GM12878 (cell line): Measurements from ENCODE around the gene GTPBP1. TPM values are rescaled to one million over a fixed set of nuclear protein-coding genes. Genes with fewer than 3 reads are reported as not detected.

Source experiments
- ATAC-seq: fragments of 200-7000 bp; cut with Tn5 transposase; 3 replicates; pipeline ENCODE4 v1.9.1; 2020; ENCODE audit warnings: mild to moderate bottlenecking, moderate library complexity
- BruUV-seq: library from RNA; stranded (reverse); fragments of 400-500 nt; replicated peaks from 2 replicates; lab custom pipeline; 2021; lab: Mats Ljungman, UMichigan
- CTCF ChIA-PET: fragments of 300-600 bp; sonication (Branson Sonifier 250); formaldehyde crosslinking; extraction: SDS; loops from one replicate; lab custom pipeline; 2021; ENCODE audit warnings: inconsistent platforms; lab: Yijun Ruan, JAX
- POLR2A ChIA-PET: fragments of 350-600 bp; formaldehyde crosslinking; extraction: SDS; loops from one replicate; lab custom pipeline; 2021; ENCODE audit warnings: inconsistent platforms; lab: Charles Lee
- RAD21 ChIA-PET: fragments of 300-600 bp; sonication (Branson Sonifier 250); formaldehyde crosslinking; loops from one replicate; lab custom pipeline; 2023; ENCODE audit warnings: antibody characterized with exemption; ENCODE audit not compliant: unreplicated experiment; lab: Charles Lee
- SMC1A ChIA-PET: fragments of 300-600 bp; sonication (Branson Sonifier 250); formaldehyde crosslinking; loops from one replicate; lab custom pipeline; 2023; ENCODE audit not compliant: unreplicated experiment, uncharacterized antibody; lab: Charles Lee
- DNase-seq: peaks from one replicate; pipeline ENCODE4 v3.0.0-alpha.2; 2011; ENCODE audit warnings: low read depth, low spot score
- FAIRE-seq: peaks from 3 replicates; lab custom pipeline; 2011; peaks lifted over from hg19 to GRCh38; lab: Jason Lieb, UNC
- H2AFZ ChIP-seq: 2 replicates; pipeline ENCODE4 v1.6.0; 2011; ENCODE audit warnings: low read depth, low read length, control low read depth; ENCODE audit not compliant: control insufficient read depth
- H3K27ac ChIP-seq: 2 replicates; pipeline ENCODE4 v1.5.1; 2011; ENCODE audit warnings: control low read depth; ENCODE audit not compliant: control insufficient read depth, insufficient read depth
- H3K27me3 ChIP-seq, 2 experiments: replicated peaks in 1 of 2; 2 replicates each; pipeline versions ENCODE4 v1.6.0 to v1.6.1; 2011; ENCODE audit warnings: low read length in 1 of 2; ENCODE audit not compliant: control insufficient read depth in 2 of 2, insufficient read depth in 2 of 2
- H3K36me3 ChIP-seq, 2 experiments: 2 replicates each; pipeline ENCODE4 v1.5.1; 2011; ENCODE audit warnings: low read length in 1 of 2; ENCODE audit not compliant: control insufficient read depth in 2 of 2, insufficient read depth in 2 of 2
- H3K4me1 ChIP-seq: 2 replicates; pipeline ENCODE4 v1.6.1; 2011; ENCODE audit warnings: mild to moderate bottlenecking, low read length, moderate library complexity, mixed read lengths; ENCODE audit not compliant: control insufficient read depth, insufficient read depth
- H3K4me2 ChIP-seq: 2 replicates; pipeline ENCODE4 v1.6.0; 2011; ENCODE audit warnings: control low read depth; ENCODE audit not compliant: control insufficient read depth, insufficient read depth
- H3K4me3 ChIP-seq: fragments of 200-600 bp; sonication (generic); 2 replicates; pipeline ENCODE4 v1.5.1; 2016
- H3K79me2 ChIP-seq: 2 replicates; pipeline ENCODE4 v1.6.0; 2011; ENCODE audit warnings: low read length; ENCODE audit not compliant: control insufficient read depth, insufficient read depth
- H3K9ac ChIP-seq: 2 replicates; pipeline ENCODE4 v1.8.0; 2011; ENCODE audit warnings: low read length, control low read depth, mixed read lengths; ENCODE audit not compliant: control insufficient read depth, insufficient read depth
- H3K9me3 ChIP-seq: replicated peaks from 3 replicates; pipeline ENCODE4 v1.5.1; 2011; ENCODE audit warnings: mild to moderate bottlenecking, low read length; ENCODE audit not compliant: control insufficient read depth, insufficient read depth
- H4K20me1 ChIP-seq: 2 replicates; pipeline ENCODE4 v1.6.0; 2011; ENCODE audit not compliant: control insufficient read depth, insufficient read depth
- BMI1 ChIP-seq: fragments of 450-650 bp; IDR thresholded peaks from 2 replicates; pipeline ENCODE4 v1.6.1; 2016; ENCODE audit warnings: mild to moderate bottlenecking, moderate library complexity, borderline replicate concordance
- CEBPB ChIP-seq, 2 experiments: fragments of 150-350 bp in 1 of 2; IDR thresholded peaks; 2 replicates each; pipeline ENCODE4 v1.6.1; 2012 to 2014; ENCODE audit warnings: low read depth in 2 of 2, low read length in 2 of 2, borderline replicate concordance in 1 of 2, inconsistent platforms in 1 of 2
- ESRRA ChIP-seq: IDR thresholded peaks from 2 replicates; pipeline ENCODE4 v1.6.1; 2012; ENCODE audit warnings: mild to moderate bottlenecking, low read length, improper control_type of control experiment
- GABPA ChIP-seq: IDR thresholded peaks from 2 replicates; pipeline ENCODE4 v1.6.1; 2014; ENCODE audit warnings: antibody characterized with exemption, low read depth, mild to moderate bottlenecking, inconsistent platforms
- JUND ChIP-seq: IDR thresholded peaks from 2 replicates; pipeline ENCODE4 v1.6.1; 2012; ENCODE audit warnings: low read depth, mild to moderate bottlenecking, low read length, improper control_type of control experiment, moderate library complexity
- RB1 ChIP-seq: fragments of 450-650 bp; formaldehyde crosslinking; IDR thresholded peaks from 2 replicates; pipeline ENCODE4 v1.6.1; 2017; ENCODE audit warnings: mild to moderate bottlenecking, borderline replicate concordance
- ZBED1 ChIP-seq: IDR thresholded peaks from 2 replicates; pipeline ENCODE4 v1.6.1; 2016; ENCODE audit warnings: borderline replicate concordance
- WGBS: methylation state at CpG from one replicate; pipeline ENCODE4 v1.1.6; 2016; ENCODE audit warnings: low lambda C conversion rate; ENCODE audit not compliant: insufficient replicate concordance, insufficient coverage; ENCODE audit errors: missing lambda C conversion rate; 5-methylcytosine and 5-hydroxymethylcytosine counted together
- in situ Hi-C: fragments of 300-500 bp; cut with MboI; formaldehyde crosslinking; loops from 9 replicates; pipeline ENCODE4 v1.14.3; 2018; ENCODE audit warnings: mixed read lengths
- intact Hi-C: fragments of 100-400 bp; cut with micrococcal nuclease; formaldehyde crosslinking; loops from one replicate; pipeline ENCODE4 v1.14.2; 2022; ENCODE audit not compliant: unreplicated experiment
- polyA plus RNA-seq, 11 experiments: library from polyadenylated mRNA; depleted of rRNA in 4 of 11; unstranded in 6 of 11; stranded (reverse) in 5 of 11; fragments of >200 nt; fragmentation: Nextera tagmentation in 4 of 11; fragmentation: Illumina TruSeq in 1 of 11; extraction: Ambion mirVana in 4 of 11; extraction: Trizol in 1 of 11; gene quantifications; 1 replicate in 1 of 11; 2 replicates in 10 of 11; pipeline versions ENCODE4 v1.2.1 to v1.2.3, GENCODE V29; 2011 to 2016; ENCODE audit warnings: inconsistent platforms in 2 of 11, missing spikeins in 2 of 11, low read depth in 1 of 11
- total RNA-seq, 4 experiments: library from RNA; depleted of rRNA in 3 of 4; stranded (reverse); fragments of >200 nt in 3 of 4; fragmentation: Illumina TruSeq in 1 of 4; extraction: Trizol in 1 of 4; gene quantifications; 2 replicates each; pipeline versions ENCODE4 v1.2.1 to v1.2.3, GENCODE V29; 2013 to 2021
- TF ChIP-seq, protein P1 (sequence below): IDR thresholded peaks from 2 replicates; pipeline ENCODE4 v1.6.1; 2012; ENCODE audit warnings: low read depth, low read length, improper control_type of control experiment
- TF ChIP-seq, protein P2 (sequence below): IDR thresholded peaks from 2 replicates; pipeline ENCODE4 v1.6.1; 2012; ENCODE audit warnings: mild to moderate bottlenecking, low read depth, low read length
- TF ChIP-seq, protein P3 (sequence below): fragments of 450-650 bp; IDR thresholded peaks from 2 replicates; pipeline ENCODE4 v1.6.1; 2016; ENCODE audit warnings: mild to moderate bottlenecking

The GTPBP1 gene
- total and polyA plus RNA-seq, 10 of the 15 experiments (the other 5 are each of a cell fraction or from before 2014, with no cell fraction given), result 0.89 to 63.1 (median 34.2) TPM

DNA sequence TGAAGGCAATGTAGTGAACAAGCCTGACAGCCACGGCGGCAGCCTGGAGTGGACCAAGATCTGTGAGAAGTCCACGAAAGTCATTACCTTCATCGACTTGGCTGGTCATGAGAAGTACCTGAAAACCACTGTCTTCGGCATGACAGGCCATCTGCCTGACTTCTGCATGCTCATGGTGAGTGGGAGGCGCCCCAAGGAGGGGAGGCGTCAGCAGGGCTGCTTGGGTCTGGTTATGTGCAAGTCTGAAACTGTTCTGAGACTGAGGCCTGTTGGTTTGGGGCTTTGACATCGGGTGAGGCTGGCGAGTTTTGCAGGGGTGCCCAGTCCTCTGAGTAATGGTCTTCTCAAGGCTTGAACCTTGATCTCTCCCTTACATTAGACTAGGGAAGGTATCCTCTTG lies 11.1 kb downstream of the GTPBP1 start:
- Histone ChIP-seq H3K36me3 (peaks cover 26 to 42% of the 10 kb centered on the region in 2 experiments), H3K4me2 (no peak overlapping the region), H3K27ac (no peak overlapping the region), H3K27me3 (no peaks in the 10 kb centered on the region), H3K4me3 (no peak overlapping the region), H3K79me2 (peaks cover 31% of the 10 kb centered on the region), H4K20me1 (peaks cover 12% of the 10 kb centered on the region), H3K4me1 (no peaks in the 10 kb centered on the region; the same call in 1 of the 2 replicates), H2AFZ (no peak overlapping the region), H3K9me3 (no peaks in the 10 kb centered on the region), H3K9ac (no peak overlapping the region)
- no peak for FAIRE-seq
- ChIA-PET RAD21 (no interaction called here), POLR2A (no interaction called here), CTCF (no interaction called here), SMC1A (no interaction called here)
- no TSS peak for BruUV-seq
- no peak for DNase-seq
- TF ChIP-seq CEBPB (IDR thresholded peaks at IDR 0.05; ENCODE audit: borderline replicate concordance in 1 of 2, low read depth in 2 of 2, low read length in 2 of 2) (no peak), RB1 (no peak), JUND (no peak), ZBED1 (no peak), ESRRA (no peak)
- in situ Hi-C loops (no loop called here), intact Hi-C loops (no loop called here)
- ATAC-seq, result no peak
- 95% methylated on average over 9 of the region's 9 CpGs for WGBS

DNA sequence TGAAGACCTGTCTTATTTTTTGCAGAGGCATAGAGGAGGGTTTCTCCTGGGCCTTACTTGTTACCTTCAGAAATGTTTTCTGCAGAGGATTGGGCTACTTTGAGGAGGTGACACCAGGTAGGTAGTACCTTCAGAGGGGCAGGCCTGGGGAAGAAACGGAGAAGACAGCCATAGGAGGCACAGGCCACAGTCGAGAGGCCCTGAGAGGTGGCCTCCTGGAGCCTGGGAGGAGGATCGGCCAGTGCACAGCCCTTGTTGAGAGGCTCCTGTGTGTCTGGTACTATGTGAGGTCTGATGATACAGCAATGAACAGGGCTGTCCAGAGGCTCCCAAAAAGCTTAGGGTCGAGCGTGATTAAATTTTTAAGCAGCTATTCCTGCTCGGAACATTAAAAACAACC lies 11.5 kb downstream of the GTPBP1 start:
- Histone ChIP-seq H3K4me1 (no peaks in the 10 kb centered on the region; the same call in 1 of the 2 replicates), H3K79me2 (peaks cover 28% of the 10 kb centered on the region), H3K4me3 (no peak overlapping the region), H2AFZ (no peak overlapping the region), H3K9me3 (no peaks in the 10 kb centered on the region), H3K4me2 (no peak overlapping the region), H4K20me1 (peaks cover 12% of the 10 kb centered on the region), H3K27ac (no peak overlapping the region), H3K36me3 (peaks cover 26 to 43% of the 10 kb centered on the region in 2 experiments), H3K9ac (no peak overlapping the region), H3K27me3 (no peaks in the 10 kb centered on the region)
- intact Hi-C loops, result no loop called here
- ATAC-seq (no peak), FAIRE-seq (no peak), DNase-seq (no peak)
- POLR2A ChIA-PET, result no interaction called here
- TF ChIP-seq, protein P1, sequence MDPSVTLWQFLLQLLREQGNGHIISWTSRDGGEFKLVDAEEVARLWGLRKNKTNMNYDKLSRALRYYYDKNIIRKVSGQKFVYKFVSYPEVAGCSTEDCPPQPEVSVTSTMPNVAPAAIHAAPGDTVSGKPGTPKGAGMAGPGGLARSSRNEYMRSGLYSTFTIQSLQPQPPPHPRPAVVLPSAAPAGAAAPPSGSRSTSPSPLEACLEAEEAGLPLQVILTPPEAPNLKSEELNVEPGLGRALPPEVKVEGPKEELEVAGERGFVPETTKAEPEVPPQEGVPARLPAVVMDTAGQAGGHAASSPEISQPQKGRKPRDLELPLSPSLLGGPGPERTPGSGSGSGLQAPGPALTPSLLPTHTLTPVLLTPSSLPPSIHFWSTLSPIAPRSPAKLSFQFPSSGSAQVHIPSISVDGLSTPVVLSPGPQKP, result no peak
- TF ChIP-seq GABPA (no peak), BMI1 (no peak)
- TF ChIP-seq, protein P2, sequence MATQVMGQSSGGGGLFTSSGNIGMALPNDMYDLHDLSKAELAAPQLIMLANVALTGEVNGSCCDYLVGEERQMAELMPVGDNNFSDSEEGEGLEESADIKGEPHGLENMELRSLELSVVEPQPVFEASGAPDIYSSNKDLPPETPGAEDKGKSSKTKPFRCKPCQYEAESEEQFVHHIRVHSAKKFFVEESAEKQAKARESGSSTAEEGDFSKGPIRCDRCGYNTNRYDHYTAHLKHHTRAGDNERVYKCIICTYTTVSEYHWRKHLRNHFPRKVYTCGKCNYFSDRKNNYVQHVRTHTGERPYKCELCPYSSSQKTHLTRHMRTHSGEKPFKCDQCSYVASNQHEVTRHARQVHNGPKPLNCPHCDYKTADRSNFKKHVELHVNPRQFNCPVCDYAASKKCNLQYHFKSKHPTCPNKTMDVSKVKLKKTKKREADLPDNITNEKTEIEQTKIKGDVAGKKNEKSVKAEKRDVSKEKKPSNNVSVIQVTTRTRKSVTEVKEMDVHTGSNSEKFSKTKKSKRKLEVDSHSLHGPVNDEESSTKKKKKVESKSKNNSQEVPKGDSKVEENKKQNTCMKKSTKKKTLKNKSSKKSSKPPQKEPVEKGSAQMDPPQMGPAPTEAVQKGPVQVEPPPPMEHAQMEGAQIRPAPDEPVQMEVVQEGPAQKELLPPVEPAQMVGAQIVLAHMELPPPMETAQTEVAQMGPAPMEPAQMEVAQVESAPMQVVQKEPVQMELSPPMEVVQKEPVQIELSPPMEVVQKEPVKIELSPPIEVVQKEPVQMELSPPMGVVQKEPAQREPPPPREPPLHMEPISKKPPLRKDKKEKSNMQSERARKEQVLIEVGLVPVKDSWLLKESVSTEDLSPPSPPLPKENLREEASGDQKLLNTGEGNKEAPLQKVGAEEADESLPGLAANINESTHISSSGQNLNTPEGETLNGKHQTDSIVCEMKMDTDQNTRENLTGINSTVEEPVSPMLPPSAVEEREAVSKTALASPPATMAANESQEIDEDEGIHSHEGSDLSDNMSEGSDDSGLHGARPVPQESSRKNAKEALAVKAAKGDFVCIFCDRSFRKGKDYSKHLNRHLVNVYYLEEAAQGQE, result no peak
- TF ChIP-seq, protein P3, sequence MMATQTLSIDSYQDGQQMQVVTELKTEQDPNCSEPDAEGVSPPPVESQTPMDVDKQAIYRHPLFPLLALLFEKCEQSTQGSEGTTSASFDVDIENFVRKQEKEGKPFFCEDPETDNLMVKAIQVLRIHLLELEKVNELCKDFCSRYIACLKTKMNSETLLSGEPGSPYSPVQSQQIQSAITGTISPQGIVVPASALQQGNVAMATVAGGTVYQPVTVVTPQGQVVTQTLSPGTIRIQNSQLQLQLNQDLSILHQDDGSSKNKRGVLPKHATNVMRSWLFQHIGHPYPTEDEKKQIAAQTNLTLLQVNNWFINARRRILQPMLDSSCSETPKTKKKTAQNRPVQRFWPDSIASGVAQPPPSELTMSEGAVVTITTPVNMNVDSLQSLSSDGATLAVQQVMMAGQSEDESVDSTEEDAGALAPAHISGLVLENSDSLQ, result no peak
- CTCF ChIA-PET, result no interaction called here
- 100% methylated on average over 6 of the region's 6 CpGs for WGBS
- BruUV-seq, result no TSS peak
- RAD21 ChIA-PET, result no interaction called here
- in situ Hi-C loops, result no loop called here
- SMC1A ChIA-PET, result no interaction called here
